Prostate gland (tissue), 2 donors: ENCODE results near the gene CPSF4L.

Source experiments
- CTCF ChIP-seq, 4 experiments: fragments of 200-600 bp in 2 of 4; fragments of 450-650 bp in 2 of 4; sonication (generic) in 2 of 4; IDR thresholded peaks; 1 replicate in 3 of 4; 2 replicates in 1 of 4; pipeline ENCODE4 v1.5.1; 2016 to 2019; ENCODE audit warnings: antibody characterized with exemption in 4 of 4, mild to moderate bottlenecking in 2 of 4, moderate library complexity in 2 of 4
- POLR2A ChIP-seq: fragments of 450-650 bp; IDR thresholded peaks from one replicate; pipeline ENCODE4 v1.6.1; 2016; ENCODE audit warnings: antibody characterized with exemption, mild to moderate bottlenecking
- POLR2AphosphoS5 ChIP-seq: sonication (generic); formaldehyde crosslinking; IDR thresholded peaks from one replicate; pipeline ENCODE4 v1.6.1; 2017; ENCODE audit warnings: antibody characterized with exemption

- TF ChIP-seq CTCF (IDR thresholded peaks at IDR 0.05) = no peak
- TF ChIP-seq POLR2A = no peak
- TF ChIP-seq POLR2AphosphoS5 = no peak
Observed at GRCh38 chr17:73305845-73306836, 44.5 kb upstream of the CPSF4L start.
